ENCODE measurements around the gene KLK15.

KLK15 gene

GRCh38 chr19:50799547-50799851, 33.9 kb downstream of the KLK15 start:
- H3K9ac ChIP-seq (ENCODE audit: low read length): no peak overlapping the region
- peaks cover 63% of the 10 kb centered on the region for H3K36me3 ChIP-seq (ENCODE audit: control insufficient read depth, low read depth, low read length)
- peaks cover 9% of the 10 kb centered on the region for H3K4me1 ChIP-seq (ENCODE audit: control insufficient read depth, low read depth, low read length)
- no peaks in the 10 kb centered on the region for H3K9me3 ChIP-seq (ENCODE audit: control insufficient read depth, low read depth, low read length)
- no peaks in the 10 kb centered on the region for H3K27me3 ChIP-seq (ENCODE audit: control insufficient read depth, insufficient read depth, low read length)
- H3K4me3 ChIP-seq (ENCODE audit: low read length): no peak overlapping the region
- H3K27ac ChIP-seq (ENCODE audit: low read length): no peak overlapping the region

- no peak overlapping the region for H3K9ac ChIP-seq (ENCODE audit: low read length)
- peaks cover 9% of the 10 kb centered on the region for H3K4me1 ChIP-seq (ENCODE audit: control insufficient read depth, low read depth, low read length)
- H3K27ac ChIP-seq (ENCODE audit: low read length): no peak overlapping the region
- no peaks in the 10 kb centered on the region for H3K9me3 ChIP-seq (ENCODE audit: control insufficient read depth, low read depth, low read length)
- H3K4me3 ChIP-seq (ENCODE audit: low read length): no peak overlapping the region
- H3K27me3 ChIP-seq (ENCODE audit: control insufficient read depth, insufficient read depth, low read length): no peaks in the 10 kb centered on the region
- peaks cover 63% of the 10 kb centered on the region for H3K36me3 ChIP-seq (ENCODE audit: control insufficient read depth, low read depth, low read length)
Observed at GRCh38 chr19:50798659-50799546, 34.5 kb downstream of the KLK15 start.

GRCh38 chr19:50797781-50798658, 35.4 kb downstream of the KLK15 start:
- H3K9me3 ChIP-seq (ENCODE audit: control insufficient read depth, low read depth, low read length): no peaks in the 10 kb centered on the region
- H3K4me3 ChIP-seq (ENCODE audit: low read length): no peak overlapping the region

GRCh38 chr19:50797429-50797780, 36.0 kb downstream of the KLK15 start:
- peaks cover 57% of the 10 kb centered on the region for H3K36me3 ChIP-seq (ENCODE audit: control insufficient read depth, low read depth, low read length)
- no peaks in the 10 kb centered on the region for H3K9me3 ChIP-seq (ENCODE audit: control insufficient read depth, low read depth, low read length)
- peaks cover 4% of the 10 kb centered on the region for H3K4me1 ChIP-seq (ENCODE audit: control insufficient read depth, low read depth, low read length)
- no peak overlapping the region for H3K9ac ChIP-seq (ENCODE audit: low read length)
- no peaks in the 10 kb centered on the region for H3K27me3 ChIP-seq (ENCODE audit: control insufficient read depth, insufficient read depth, low read length)
- H3K27ac ChIP-seq (ENCODE audit: low read length): no peak overlapping the region
- no peak overlapping the region for H3K4me3 ChIP-seq (ENCODE audit: low read length)

More at GRCh38 chr19:50797781-50798658, 35.4 kb downstream of the KLK15 start:
- no peaks in the 10 kb centered on the region for H3K27me3 ChIP-seq (ENCODE audit: control insufficient read depth, insufficient read depth, low read length)
- peaks cover 61% of the 10 kb centered on the region for H3K36me3 ChIP-seq (ENCODE audit: control insufficient read depth, low read depth, low read length)
- no peak overlapping the region for H3K27ac ChIP-seq (ENCODE audit: low read length)
- no peak overlapping the region for H3K9ac ChIP-seq (ENCODE audit: low read length)
- peaks cover 8% of the 10 kb centered on the region for H3K4me1 ChIP-seq (ENCODE audit: control insufficient read depth, low read depth, low read length)

GRCh38 chr19:50796634-50797428, 36.5 kb downstream of the KLK15 start:
- Histone ChIP-seq H3K9me3 (ENCODE audit: control insufficient read depth, low read depth, low read length) (no peaks in the 10 kb centered on the region), H3K4me3 (ENCODE audit: low read length) (no peak overlapping the region), H3K27ac (ENCODE audit: low read length) (no peak overlapping the region), H3K36me3 (ENCODE audit: control insufficient read depth, low read depth, low read length) (peaks cover 51% of the 10 kb centered on the region), H3K4me1 (ENCODE audit: control insufficient read depth, low read depth, low read length) (no peaks in the 10 kb centered on the region), H3K9ac (ENCODE audit: low read length) (no peak overlapping the region), H3K27me3 (ENCODE audit: control insufficient read depth, insufficient read depth, low read length) (no peaks in the 10 kb centered on the region)

- H3K27ac ChIP-seq (ENCODE audit: low read length): no peak overlapping the region
- no peaks in the 10 kb centered on the region for H3K27me3 ChIP-seq (ENCODE audit: control insufficient read depth, insufficient read depth, low read length)
- H3K9me3 ChIP-seq (ENCODE audit: control insufficient read depth, low read depth, low read length): no peaks in the 10 kb centered on the region
- H3K4me1 ChIP-seq (ENCODE audit: control insufficient read depth, low read depth, low read length): no peaks in the 10 kb centered on the region
- H3K4me3 ChIP-seq (ENCODE audit: low read length): no peak overlapping the region
- H3K36me3 ChIP-seq (ENCODE audit: control insufficient read depth, low read depth, low read length): peaks cover 47% of the 10 kb centered on the region
- no peak overlapping the region for H3K9ac ChIP-seq (ENCODE audit: low read length)
Observed at GRCh38 chr19:50796128-50796633, 37.2 kb downstream of the KLK15 start.

GRCh38 chr19:50795664-50796073, 37.7 kb downstream of the KLK15 start:
- no peak overlapping the region for H3K27ac ChIP-seq (ENCODE audit: low read length)
- H3K4me1 ChIP-seq (ENCODE audit: control insufficient read depth, low read depth, low read length): no peaks in the 10 kb centered on the region
- no peaks in the 10 kb centered on the region for H3K9me3 ChIP-seq (ENCODE audit: control insufficient read depth, low read depth, low read length)
- no peaks in the 10 kb centered on the region for H3K27me3 ChIP-seq (ENCODE audit: control insufficient read depth, insufficient read depth, low read length)
- H3K36me3 ChIP-seq (ENCODE audit: control insufficient read depth, low read depth, low read length): peaks cover 42% of the 10 kb centered on the region
- H3K9ac ChIP-seq (ENCODE audit: low read length): no peak overlapping the region
- no peak overlapping the region for H3K4me3 ChIP-seq (ENCODE audit: low read length)

GRCh38 chr19:50794876-50795663, 38.3 kb downstream of the KLK15 start:
- Histone ChIP-seq H3K4me1 (ENCODE audit: control insufficient read depth, low read depth, low read length) (no peaks in the 10 kb centered on the region), H3K27me3 (ENCODE audit: control insufficient read depth, insufficient read depth, low read length) (no peaks in the 10 kb centered on the region), H3K27ac (ENCODE audit: low read length) (no peak overlapping the region), H3K36me3 (ENCODE audit: control insufficient read depth, low read depth, low read length) (peaks cover 38% of the 10 kb centered on the region), H3K9me3 (ENCODE audit: control insufficient read depth, low read depth, low read length) (no peaks in the 10 kb centered on the region), H3K9ac (ENCODE audit: low read length) (no peak overlapping the region), H3K4me3 (ENCODE audit: low read length) (no peak overlapping the region)

- no peak overlapping the region for H3K27ac ChIP-seq (ENCODE audit: low read length)
- H3K4me3 ChIP-seq (ENCODE audit: low read length): no peak overlapping the region
- H3K9ac ChIP-seq (ENCODE audit: low read length): no peak overlapping the region
- H3K36me3 ChIP-seq (ENCODE audit: control insufficient read depth, low read depth, low read length): peaks cover 30% of the 10 kb centered on the region
- no peaks in the 10 kb centered on the region for H3K4me1 ChIP-seq (ENCODE audit: control insufficient read depth, low read depth, low read length)
- no peaks in the 10 kb centered on the region for H3K9me3 ChIP-seq (ENCODE audit: control insufficient read depth, low read depth, low read length)
- no peaks in the 10 kb centered on the region for H3K27me3 ChIP-seq (ENCODE audit: control insufficient read depth, insufficient read depth, low read length)
Observed at GRCh38 chr19:50794074-50794875, 39.1 kb downstream of the KLK15 start.

- Histone ChIP-seq H3K27ac (ENCODE audit: low read length) (no peak overlapping the region), H3K27me3 (ENCODE audit: control insufficient read depth, insufficient read depth, low read length) (no peaks in the 10 kb centered on the region), H3K36me3 (ENCODE audit: control insufficient read depth, low read depth, low read length) (peaks cover 23% of the 10 kb centered on the region), H3K9me3 (ENCODE audit: control insufficient read depth, low read depth, low read length) (no peaks in the 10 kb centered on the region), H3K4me1 (ENCODE audit: control insufficient read depth, low read depth, low read length) (no peaks in the 10 kb centered on the region), H3K9ac (ENCODE audit: low read length) (no peak overlapping the region), H3K4me3 (ENCODE audit: low read length) (no peak overlapping the region)
Observed at GRCh38 chr19:50793558-50794065, 39.8 kb downstream of the KLK15 start.

All from iPS-18a (cell line).